Smooth muscle cell (in vitro differentiated cells): ENCODE results near the gene PTGIS. TPM values are rescaled to one million over a fixed set of nuclear protein-coding genes. Genes with fewer than 3 reads are reported as not detected.

Experiments
- DNase-seq: peaks from one replicate; lab custom pipeline; 2025; ENCODE audit not compliant: unreplicated experiment; lab: John Stamatoyannopoulos, UW
- H2AFZ ChIP-seq: fragments of 200-600 bp; sonication (generic); 2 replicates; pipeline ENCODE4 v1.6.0; 2016; ENCODE audit warnings: antibody characterized with exemption, low read depth, mild to moderate bottlenecking
- H3F3A ChIP-seq: fragments of 200-600 bp; sonication (generic); 2 replicates; pipeline ENCODE4 v1.6.0; 2017; ENCODE audit warnings: antibody characterized with exemption, low read depth
- H3K27ac ChIP-seq: fragments of 200-600 bp; sonication (generic); 2 replicates; pipeline ENCODE4 v1.5.1; 2016; ENCODE audit warnings: low read depth, mild to moderate bottlenecking
- H3K27me3 ChIP-seq: fragments of 200-600 bp; sonication (generic); 2 replicates; pipeline ENCODE4 v1.6.1; 2016; ENCODE audit warnings: low read depth, mild to moderate bottlenecking
- H3K36me3 ChIP-seq: fragments of 200-600 bp; sonication (generic); 2 replicates; pipeline ENCODE4 v1.5.1; 2016; ENCODE audit warnings: low read depth
- H3K4me1 ChIP-seq: fragments of 200-600 bp; sonication (generic); 2 replicates; pipeline ENCODE4 v1.5.1; 2016; ENCODE audit warnings: low read depth
- H3K4me2 ChIP-seq: fragments of 200-600 bp; sonication (generic); 2 replicates; pipeline ENCODE4 v1.6.0; 2016; ENCODE audit warnings: mild to moderate bottlenecking
- H3K4me3 ChIP-seq: fragments of 200-600 bp; sonication (generic); 2 replicates; pipeline ENCODE4 v1.5.1; 2016; ENCODE audit warnings: mild to moderate bottlenecking
- H3K79me2 ChIP-seq: fragments of 200-600 bp; sonication (generic); 2 replicates; pipeline ENCODE4 v1.6.0; 2016; ENCODE audit warnings: low read depth, mild to moderate bottlenecking
- H3K9ac ChIP-seq: fragments of 200-600 bp; sonication (generic); 2 replicates; pipeline ENCODE4 v1.6.0; 2016; ENCODE audit warnings: low read depth
- H3K9me3 ChIP-seq: fragments of 200-600 bp; sonication (generic); replicated peaks from 2 replicates; pipeline ENCODE4 v1.5.1; 2016; ENCODE audit warnings: low read depth
- H4K20me1 ChIP-seq: fragments of 200-600 bp; sonication (generic); 2 replicates; pipeline ENCODE4 v1.6.0; 2016; ENCODE audit warnings: low read depth
- CTCF ChIP-seq: fragments of 200-600 bp; sonication (generic); IDR thresholded peaks from 2 replicates; pipeline ENCODE4 v1.5.1; 2017; ENCODE audit warnings: borderline replicate concordance, mild to moderate bottlenecking, antibody characterized with exemption; ENCODE audit not compliant: insufficient read depth, poor library complexity, severe bottlenecking
- WGBS: methylation state at CpG from one replicate; pipeline ENCODE4 v1.1.7; 2016; ENCODE audit warnings: low lambda C conversion rate; 5-methylcytosine and 5-hydroxymethylcytosine counted together
- polyA plus RNA-seq: library from polyadenylated mRNA; unstranded; fragments of >200 nt; fragmentation: Nextera tagmentation; extraction: Ambion mirVana; gene quantifications from 2 replicates; pipeline ENCODE4 v1.2.1, GENCODE V29; 2016
- total RNA-seq: library from RNA; depleted of rRNA; stranded (reverse); fragments of >200 nt; gene quantifications from 2 replicates; pipeline ENCODE4 v1.2.3, GENCODE V29; 2014

Gene PTGIS
- total and polyA plus RNA-seq, 2 experiments from 2014 or later = 0.18 to 0.64 TPM

DNA sequence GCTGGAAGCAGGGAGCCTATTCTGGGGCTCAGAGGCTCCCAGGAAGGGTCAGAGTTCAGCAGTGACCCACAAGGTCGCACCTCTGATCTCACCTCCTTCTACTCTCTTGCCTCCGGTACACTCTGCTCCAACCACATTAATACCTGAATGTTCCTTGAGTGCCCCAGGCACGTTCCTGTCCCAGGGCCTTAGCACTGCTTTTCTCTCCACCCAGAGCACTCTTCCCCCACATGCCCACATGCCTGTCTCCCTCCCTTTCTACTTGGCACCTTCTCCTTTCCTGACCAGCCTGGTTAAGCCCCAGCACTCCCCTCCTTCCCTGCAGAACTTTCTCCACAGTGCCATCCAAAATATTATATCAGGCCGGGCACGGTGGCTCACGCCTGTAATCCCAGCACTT lies 98.9 kb downstream of the PTGIS start:
- H4K20me1 ChIP-seq = no peaks in the 10 kb centered on the region

DNA sequence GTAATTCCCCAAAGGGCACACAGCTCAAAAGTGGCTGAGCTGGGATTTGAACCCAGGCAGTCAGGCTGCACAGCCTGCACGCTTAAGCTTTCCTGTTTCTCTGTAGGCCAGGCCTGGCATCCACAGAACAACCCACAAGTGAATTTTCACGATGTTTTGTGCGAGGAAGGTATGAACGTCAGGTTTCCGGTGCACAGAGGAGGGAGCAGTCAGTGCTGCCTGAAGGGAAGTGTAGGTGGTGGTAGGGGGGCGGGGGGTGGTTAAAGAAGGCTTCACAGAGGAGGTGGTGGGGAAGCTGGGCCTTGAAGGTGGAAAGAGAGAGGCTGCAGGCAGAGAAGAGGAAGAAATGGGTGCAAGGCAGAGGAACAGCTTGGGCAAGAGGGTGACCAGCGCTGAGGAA lies 99.5 kb downstream of the PTGIS start:
- Histone ChIP-seq H3K4me2 (no peak overlapping the region), H3K4me1 (no peaks in the 10 kb centered on the region), H3F3A (no peaks in the 10 kb centered on the region), H4K20me1 (no peaks in the 10 kb centered on the region), H3K9me3 (no peaks in the 10 kb centered on the region), H3K4me3 (no peak overlapping the region), H3K9ac (no peak overlapping the region), H2AFZ (no peak overlapping the region), H3K36me3 (no peaks in the 10 kb centered on the region), H3K27me3 (peaks cover 28% of the 10 kb centered on the region), H3K27ac (no peak overlapping the region), H3K79me2 (no peaks in the 10 kb centered on the region)
- DNase-seq = no peak
- 78% methylated on average over 7 of the region's 7 CpGs for WGBS
- no peak for TF ChIP-seq CTCF

More for the DNA sequence above, 98.9 kb downstream of the PTGIS start:
- no peaks in the 10 kb centered on the region for H3K4me1 ChIP-seq
- 88% methylated on average over 6 of the region's 6 CpGs for WGBS
- H3K36me3 ChIP-seq = no peaks in the 10 kb centered on the region
- H3K4me2 ChIP-seq = no peak overlapping the region
- no peak overlapping the region for H3K4me3 ChIP-seq
- no peaks in the 10 kb centered on the region for H3F3A ChIP-seq
- DNase-seq = no peak
- no peak overlapping the region for H3K27ac ChIP-seq
- no peak for TF ChIP-seq CTCF
- H3K9me3 ChIP-seq = no peaks in the 10 kb centered on the region
- no peak overlapping the region for H3K9ac ChIP-seq
- H2AFZ ChIP-seq = no peak overlapping the region
- H3K79me2 ChIP-seq = no peaks in the 10 kb centered on the region
- H3K27me3 ChIP-seq = peaks cover 28% of the 10 kb centered on the region

DNA sequence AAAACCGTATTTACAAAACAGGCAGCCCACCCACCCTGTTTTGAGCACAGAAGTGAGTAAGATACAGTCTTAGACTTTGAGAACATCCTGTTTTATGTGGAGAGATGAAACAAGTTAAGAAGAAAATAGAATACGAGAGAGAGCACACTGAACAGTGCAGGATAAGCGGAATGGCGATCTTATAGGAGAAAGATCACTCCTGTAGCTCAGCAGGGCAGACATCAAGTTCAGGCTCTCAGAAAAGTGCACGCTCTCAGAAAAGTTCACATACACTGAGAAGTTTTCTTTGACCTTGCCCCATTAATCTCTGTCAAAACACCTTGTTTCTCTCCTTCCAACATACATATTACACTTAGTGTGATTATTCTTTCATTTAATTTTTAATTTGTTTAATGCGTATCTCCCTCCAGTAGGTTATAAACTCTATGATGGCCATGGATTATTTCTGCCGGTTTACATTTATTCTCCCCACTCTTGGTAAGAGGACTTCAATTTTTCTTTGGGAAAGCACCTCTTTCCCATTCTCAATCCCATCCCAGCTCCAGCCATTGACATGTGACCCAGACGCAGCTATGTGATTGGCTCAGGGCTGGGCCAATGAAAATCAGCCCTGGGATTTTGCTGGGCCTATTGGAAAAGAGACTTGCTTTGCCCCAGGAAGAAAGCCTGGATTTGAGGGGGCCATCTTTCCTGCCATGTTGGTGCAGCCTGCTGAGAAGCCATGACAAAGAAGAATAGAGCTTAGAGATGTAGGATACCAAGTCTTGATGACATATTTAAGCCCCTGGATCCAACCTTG lies 101.6 kb downstream of the PTGIS start:
- Histone ChIP-seq H3K4me2 (no peak overlapping the region), H3K27me3 (peaks cover 21% of the 10 kb centered on the region), H3K36me3 (no peaks in the 10 kb centered on the region), H3K9me3 (no peaks in the 10 kb centered on the region), H3K4me1 (no peaks in the 10 kb centered on the region), H2AFZ (no peak overlapping the region), H3K4me3 (no peak overlapping the region), H3K27ac (no peak overlapping the region), H3K9ac (no peak overlapping the region), H3F3A (no peaks in the 10 kb centered on the region), H3K79me2 (no peaks in the 10 kb centered on the region), H4K20me1 (no peaks in the 10 kb centered on the region)
- 92% methylated on average over 8 of the region's 8 CpGs for WGBS
- no peak for DNase-seq
- TF ChIP-seq CTCF = no peak

DNA sequence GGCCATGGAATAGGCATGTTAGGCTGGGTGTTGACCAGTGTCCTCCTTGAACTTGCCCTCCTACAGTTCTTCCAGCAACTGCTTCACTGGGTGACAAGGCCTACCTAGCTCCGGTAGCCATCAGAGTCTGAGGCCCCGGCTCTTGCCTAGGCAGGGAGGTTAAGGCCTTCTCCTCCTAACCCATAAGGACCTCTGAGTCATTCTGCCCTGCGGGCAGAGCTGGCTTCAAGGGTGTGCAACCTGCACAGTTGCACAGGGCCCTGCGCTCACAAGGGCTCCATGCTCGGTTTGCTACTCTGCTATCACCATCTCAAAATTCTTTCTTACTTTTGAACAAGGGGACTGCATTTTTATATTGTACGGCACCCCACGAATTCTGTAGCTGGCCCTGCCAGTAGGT lies 103.4 kb downstream of the PTGIS start:
- Histone ChIP-seq H3K36me3 (no peaks in the 10 kb centered on the region), H3K4me2 (no peak overlapping the region)

More for the DNA sequence above, 103.4 kb downstream of the PTGIS start:
- Histone ChIP-seq H3K9me3 (no peaks in the 10 kb centered on the region), H4K20me1 (no peaks in the 10 kb centered on the region), H3K4me1 (no peaks in the 10 kb centered on the region), H3F3A (no peaks in the 10 kb centered on the region), H3K27ac (no peak overlapping the region), H2AFZ (no peak overlapping the region), H3K4me3 (no peak overlapping the region), H3K27me3 (peaks cover 12% of the 10 kb centered on the region), H3K9ac (no peak overlapping the region), H3K79me2 (no peaks in the 10 kb centered on the region)
- no peak for TF ChIP-seq CTCF
- WGBS = 93% methylated on average over 7 of the region's 7 CpGs
- no peak for DNase-seq
